ENCODE data around the gene IQCN. TPM values are rescaled to one million over a fixed set of nuclear protein-coding genes. Genes with fewer than 3 reads are reported as not detected.

IQCN gene
- total RNA-seq, 4 donors from 2014 or later: 0.97 to 5.9 (median 3.1) TPM

GRCh38 chr19:18291019-18291524 lies 16.8 kb upstream of the IQCN start:
- no peak for DNase-seq (ENCODE audit: low spot score in 2 of 2)
- intact Hi-C loops (cut with DNase I; ENCODE audit: low total_unique reads): no loop called here
- no peak for TF ChIP-seq POLR2A (IDR thresholded peaks at IDR 0.05)
- TF ChIP-seq CTCF (IDR thresholded peaks at IDR 0.05): no peak
- WGBS, 2 donors: 44 to 49% methylated on average over 20 to 21 of the region's 21 CpGs
- H3K4me3 ChIP-seq (ENCODE audit: low read depth, poor library complexity, severe bottlenecking): no peak overlapping the region

- WGBS, 2 donors: 32 to 36% methylated on average over 14 of the region's 14 CpGs
- intact Hi-C loops (cut with DNase I; ENCODE audit: low total_unique reads): no loop called here
- DNase-seq (ENCODE audit: low spot score in 2 of 2): no peak
- no peak overlapping the region for H3K4me3 ChIP-seq (ENCODE audit: low read depth, poor library complexity, severe bottlenecking)
- TF ChIP-seq CTCF (IDR thresholded peaks at IDR 0.05) (no peak), POLR2A (IDR thresholded peaks at IDR 0.05) (no peak)
Observed at GRCh38 chr19:18290302-18291018, 16.2 kb upstream of the IQCN start.

- 57 to 65% methylated on average over 12 of the region's 12 CpGs for WGBS, 2 donors
- no peak for DNase-seq (ENCODE audit: low spot score in 2 of 2)
- intact Hi-C loops (cut with DNase I; ENCODE audit: low total_unique reads): no loop called here
- TF ChIP-seq CTCF (IDR thresholded peaks at IDR 0.05) (no peak), POLR2A (IDR thresholded peaks at IDR 0.05) (no peak)
- H3K4me3 ChIP-seq (ENCODE audit: low read depth, poor library complexity, severe bottlenecking): no peak overlapping the region
Observed at GRCh38 chr19:18289471-18290301, 15.4 kb upstream of the IQCN start.

- H3K4me3 ChIP-seq (ENCODE audit: low read depth, poor library complexity, severe bottlenecking): no peak overlapping the region
- TF ChIP-seq POLR2A (IDR thresholded peaks at IDR 0.05) (no peak), CTCF (IDR thresholded peaks at IDR 0.05) (no peak)
- WGBS, 2 donors: 57 to 77% methylated on average over 25 to 26 of the region's 26 CpGs
- DNase-seq (ENCODE audit: low spot score in 2 of 2): no peak
- intact Hi-C loops (cut with DNase I; ENCODE audit: low total_unique reads): no loop called here
Observed at GRCh38 chr19:18287836-18288772, 13.9 kb upstream of the IQCN start.

GRCh38 chr19:18286973-18287635 lies 12.9 kb upstream of the IQCN start:
- no peak overlapping the region for H3K4me3 ChIP-seq (ENCODE audit: low read depth, poor library complexity, severe bottlenecking)
- intact Hi-C loops (cut with DNase I; ENCODE audit: low total_unique reads): no loop called here
- no peak for DNase-seq (ENCODE audit: low spot score in 2 of 2)
- no peak for TF ChIP-seq CTCF (IDR thresholded peaks at IDR 0.05)
- 46 to 64% methylated on average over 20 to 21 of the region's 21 CpGs for WGBS, 2 donors

All from lower leg skin (tissue), 4 donors.